HG02763 (cell line): ENCODE measurements around the gene MYH8.

Experiments used
- ATAC-seq: cut with Tn5 transposase; IDR thresholded peaks from one replicate; pipeline ENCODE4 v1.9.1; 2021; ENCODE audit warnings: mild to moderate bottlenecking, moderate library complexity; ENCODE audit not compliant: unreplicated experiment

The MYH8 gene

DNA sequence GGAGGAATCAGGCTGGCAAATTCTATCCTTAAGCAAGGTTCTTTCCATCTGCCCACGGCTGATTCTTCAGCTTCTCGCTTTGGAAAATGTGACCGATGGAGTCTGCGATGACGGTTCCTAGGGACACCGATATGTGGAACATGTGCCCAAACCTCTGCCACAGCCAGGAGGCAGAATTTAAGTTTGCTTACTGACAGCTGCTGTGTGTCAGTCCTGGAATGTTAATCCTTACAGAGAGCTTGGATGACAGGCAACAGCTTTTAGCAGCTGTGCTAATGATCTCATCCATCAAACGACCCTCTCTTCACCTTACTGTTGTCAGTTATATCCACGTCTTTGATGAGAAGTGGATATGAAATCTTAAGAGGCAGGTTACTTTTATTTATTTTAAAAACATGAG, 37.6 kb downstream of the MYH8 start:
- ATAC-seq, result no peak

GRCh38 chr17:10380631-10381408, 40.9 kb downstream of the MYH8 start:
- ATAC-seq, result no peak

- no peak for ATAC-seq
Measured at GRCh38 chr17:10372906-10373305, 48.8 kb downstream of the MYH8 start, which contains the start of gene MYH13. Gene MYH13, minus strand, starts transcription at chr17:10373006. Its CDS starts 8,476 bp downstream, at chr17:10364530.

DNA sequence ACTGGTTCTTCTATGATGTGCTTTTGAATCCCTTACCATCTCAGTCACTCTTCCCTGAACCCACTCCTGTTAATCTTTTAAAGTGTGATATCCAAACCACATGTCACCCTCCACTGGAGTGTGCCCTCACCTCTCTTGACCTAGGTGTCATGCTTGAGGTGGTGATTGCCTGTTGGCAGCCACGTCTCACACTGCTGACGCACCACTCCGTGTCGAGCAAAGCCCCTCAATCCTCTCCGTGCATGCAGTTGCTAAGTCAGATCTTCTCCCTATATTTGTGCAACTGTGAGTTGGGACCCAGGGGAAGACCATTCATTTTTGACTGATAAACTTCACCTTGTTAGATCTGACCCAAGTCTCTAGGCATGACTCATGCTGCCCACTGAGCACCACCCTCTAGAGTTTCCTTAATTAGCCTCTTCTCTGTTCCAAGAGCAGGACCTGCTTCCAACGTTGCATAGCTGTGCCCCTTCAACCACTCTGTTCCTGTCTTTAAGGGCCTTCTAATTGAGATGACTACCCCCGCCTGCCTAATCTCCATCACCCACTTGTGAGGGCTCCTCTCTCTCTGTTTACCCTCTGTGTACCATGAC, 51.6 kb downstream of the MYH8 start:
- ATAC-seq, result no peak

DNA sequence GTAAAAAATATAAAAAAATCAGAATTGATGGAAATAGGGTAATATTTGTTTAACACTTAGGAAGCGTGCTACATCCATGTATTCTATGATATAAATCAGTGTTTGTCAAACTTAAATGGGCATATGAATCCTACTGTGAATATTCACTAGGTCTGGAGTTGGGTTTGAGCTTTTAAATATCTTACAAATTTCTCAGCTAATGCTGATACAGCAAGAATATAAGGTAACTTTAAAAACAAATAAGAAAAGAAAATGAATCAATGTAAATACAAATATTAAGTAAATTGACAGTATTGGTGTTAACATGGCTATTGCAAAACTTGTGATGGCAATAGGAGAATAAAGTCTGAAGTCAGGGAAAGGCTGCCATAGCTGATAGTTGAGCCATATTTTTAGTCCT, 52.5 kb downstream of the MYH8 start:
- ATAC-seq, result no peak

DNA sequence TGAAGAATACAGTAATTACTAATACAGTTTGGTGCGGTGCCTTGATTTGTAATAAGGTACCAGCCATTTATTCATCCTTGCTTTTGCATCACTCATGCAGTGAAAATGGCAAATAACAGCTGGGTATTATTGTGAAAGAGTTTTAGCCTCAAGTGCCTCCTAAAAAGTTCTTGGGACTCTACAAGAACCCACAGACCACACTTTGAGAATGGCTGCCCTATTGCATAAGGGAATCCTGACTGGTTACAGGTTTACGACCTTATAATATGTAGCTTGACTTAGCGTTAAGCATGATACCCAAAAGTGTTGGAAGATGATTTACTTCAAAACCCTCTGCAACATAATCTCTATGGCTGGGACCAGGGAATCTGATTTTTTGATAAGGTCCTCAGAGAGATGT, 53.2 kb downstream of the MYH8 start:
- no peak for ATAC-seq

GRCh38 chr17:10360578-10360977, 61.2 kb downstream of the MYH8 start:
- ATAC-seq, result no peak

GRCh38 chr17:10357768-10358167, 64.0 kb downstream of the MYH8 start:
- ATAC-seq, result no peak

GRCh38 chr17:10354651-10355050, 67.1 kb downstream of the MYH8 start:
- no peak for ATAC-seq

DNA sequence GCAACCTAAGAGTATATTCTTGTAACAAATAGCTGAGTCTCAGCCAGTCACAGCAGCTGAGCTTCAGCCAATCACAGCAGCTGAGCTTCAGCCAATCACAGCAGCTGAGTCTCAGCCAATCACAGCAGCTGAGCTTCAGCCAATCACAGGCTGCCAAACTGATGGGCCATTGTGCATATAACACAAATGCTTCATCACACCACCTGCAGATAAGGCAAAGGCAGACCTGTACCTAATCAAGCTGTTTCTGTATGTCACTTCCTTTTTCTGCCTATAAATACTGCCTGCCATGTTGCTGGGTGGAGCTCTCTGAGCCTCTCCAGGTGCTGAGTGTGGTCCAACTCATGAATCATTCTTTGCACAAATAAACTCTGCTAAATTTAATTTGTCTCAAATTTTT, 68.9 kb downstream of the MYH8 start:
- ATAC-seq, result no peak

DNA sequence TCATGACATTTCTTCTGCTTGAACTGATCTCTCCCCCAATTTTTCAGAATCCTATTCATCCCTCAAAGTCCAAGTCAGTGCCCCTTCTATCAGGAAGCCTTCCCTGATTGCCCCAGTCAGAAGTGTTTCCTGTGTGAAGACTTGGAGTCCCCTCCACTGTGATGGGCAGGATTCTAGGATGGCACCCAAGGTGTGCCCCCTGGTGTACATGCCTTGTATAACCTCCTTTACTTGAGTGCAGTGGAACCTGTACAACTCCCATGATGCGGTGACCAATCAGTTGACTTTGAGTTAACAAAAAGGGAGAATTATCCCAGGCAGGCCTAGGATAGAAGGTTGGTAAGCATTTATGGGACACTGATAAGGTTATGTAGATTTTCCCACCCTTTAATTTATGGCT, 72.3 kb downstream of the MYH8 start:
- no peak for ATAC-seq

DNA sequence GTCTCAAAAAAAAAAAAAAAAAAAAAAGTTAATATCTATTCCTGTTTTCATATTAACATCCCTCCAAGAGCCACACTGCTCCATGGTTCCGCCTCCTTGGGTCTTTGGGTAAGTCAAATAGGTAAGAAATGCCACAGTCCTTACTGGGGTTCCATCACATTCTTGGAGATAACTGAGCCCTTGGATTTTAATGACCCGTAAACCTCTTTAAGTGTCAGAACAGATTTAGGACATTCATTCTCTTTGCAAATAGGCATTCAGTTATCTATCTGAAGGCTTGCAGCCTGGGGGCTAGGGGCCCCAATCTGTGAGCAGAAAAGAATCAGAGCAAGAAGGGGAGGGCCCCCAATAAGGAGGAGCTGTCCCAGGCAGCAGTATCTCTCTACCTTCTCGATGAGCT, 76.9 kb downstream of the MYH8 start:
- no peak for ATAC-seq
